Cardiac fibroblast (primary cell): Measurements from ENCODE around the gene DEPDC5.
"Not testable (repeated sequence)": the region's sequence is repeated elsewhere in the genome, so short reads cannot be mapped to it uniquely, and the experiment has no call there.

ENCODE experiments used
- DNase-seq, 2 donors: peaks; one replicate each; pipeline versions ENCODE4 v3.0.0 to v3.0.0-alpha.2; 2010; ENCODE audit warnings: low read depth in 2 of 2
- H3K4me3 ChIP-seq, 2 donors: replicated peaks in 1 of 2; 1 replicate in 1 of 2; 2 replicates in 1 of 2; pipeline ENCODE4 v1.5.1; 2011; ENCODE audit warnings: low read depth in 2 of 2, low read length in 2 of 2, mild to moderate bottlenecking in 2 of 2, moderate library complexity in 1 of 2
- TF ChIP-seq, protein P1 (sequence below): IDR thresholded peaks from one replicate; pipeline ENCODE4 v1.5.1; 2011; ENCODE audit warnings: low read depth, mild to moderate bottlenecking, low read length, inconsistent platforms

The DEPDC5 gene

DNA sequence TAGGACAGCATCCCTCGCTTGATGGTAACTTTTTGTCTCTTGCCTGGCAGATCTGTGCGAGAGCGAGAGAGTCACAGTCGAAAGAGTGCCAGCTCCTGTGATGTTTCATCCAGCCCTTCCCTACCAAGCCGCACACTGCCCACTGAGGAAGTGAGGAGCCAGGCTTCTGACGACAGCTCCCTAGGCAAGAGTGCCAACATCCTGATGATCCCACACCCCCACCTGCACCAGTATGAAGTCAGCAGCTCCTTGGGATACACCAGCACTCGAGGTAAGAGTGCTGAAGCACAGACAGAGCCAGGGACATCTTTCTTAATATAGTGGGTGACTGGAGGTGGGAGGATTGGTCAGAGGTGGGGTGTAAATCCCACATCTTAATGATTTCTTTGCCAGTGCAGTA, 61.1 kb downstream of the DEPDC5 start:
- DNase-seq: no peak
- TF ChIP-seq, protein P1, sequence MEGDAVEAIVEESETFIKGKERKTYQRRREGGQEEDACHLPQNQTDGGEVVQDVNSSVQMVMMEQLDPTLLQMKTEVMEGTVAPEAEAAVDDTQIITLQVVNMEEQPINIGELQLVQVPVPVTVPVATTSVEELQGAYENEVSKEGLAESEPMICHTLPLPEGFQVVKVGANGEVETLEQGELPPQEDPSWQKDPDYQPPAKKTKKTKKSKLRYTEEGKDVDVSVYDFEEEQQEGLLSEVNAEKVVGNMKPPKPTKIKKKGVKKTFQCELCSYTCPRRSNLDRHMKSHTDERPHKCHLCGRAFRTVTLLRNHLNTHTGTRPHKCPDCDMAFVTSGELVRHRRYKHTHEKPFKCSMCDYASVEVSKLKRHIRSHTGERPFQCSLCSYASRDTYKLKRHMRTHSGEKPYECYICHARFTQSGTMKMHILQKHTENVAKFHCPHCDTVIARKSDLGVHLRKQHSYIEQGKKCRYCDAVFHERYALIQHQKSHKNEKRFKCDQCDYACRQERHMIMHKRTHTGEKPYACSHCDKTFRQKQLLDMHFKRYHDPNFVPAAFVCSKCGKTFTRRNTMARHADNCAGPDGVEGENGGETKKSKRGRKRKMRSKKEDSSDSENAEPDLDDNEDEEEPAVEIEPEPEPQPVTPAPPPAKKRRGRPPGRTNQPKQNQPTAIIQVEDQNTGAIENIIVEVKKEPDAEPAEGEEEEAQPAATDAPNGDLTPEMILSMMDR: no peak
- H3K4me3 ChIP-seq: no peak overlapping the region

DNA sequence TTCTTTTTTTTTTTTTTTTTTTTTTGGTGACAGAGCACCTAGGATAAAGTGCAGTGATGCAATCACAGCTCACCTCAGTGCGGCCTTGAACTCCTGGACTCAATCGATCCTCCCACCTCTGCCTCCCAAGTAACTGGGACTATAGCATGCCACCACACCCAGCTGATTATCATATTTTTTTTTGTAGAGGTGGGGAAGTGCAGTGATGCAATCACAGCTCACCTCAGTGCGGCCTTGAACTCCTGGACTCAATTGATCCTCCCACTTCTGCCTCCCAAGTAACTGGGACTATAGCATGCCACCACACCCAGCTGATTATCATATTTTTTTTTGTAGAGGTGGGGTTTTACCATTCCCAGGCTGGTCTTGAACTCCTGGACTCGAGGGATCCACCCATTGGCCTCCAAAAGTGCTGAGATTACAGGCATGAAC, 61.6 kb downstream of the DEPDC5 start:
- DNase-seq: not testable (repeated sequence)

DNA sequence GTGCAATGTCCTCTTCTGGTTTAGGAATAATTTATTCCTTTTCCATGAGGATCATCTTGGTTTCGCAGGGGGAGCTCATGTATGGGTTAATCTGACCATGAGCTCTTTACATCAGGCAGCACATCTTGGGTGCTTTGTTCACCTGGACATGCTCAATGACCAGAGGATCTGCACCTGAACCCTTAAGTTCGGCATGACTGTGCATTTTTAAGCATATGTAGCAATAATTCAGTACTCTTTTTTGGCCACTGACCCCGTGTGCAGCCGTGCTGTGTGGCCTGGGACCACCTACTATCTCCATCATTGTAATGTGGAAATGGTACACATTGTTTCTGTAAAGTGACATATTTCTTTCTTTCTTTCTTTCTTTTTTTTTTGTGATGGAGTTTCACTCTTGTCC, 62.9 kb downstream of the DEPDC5 start:
- no peak overlapping the region for H3K4me3 ChIP-seq
- TF ChIP-seq, protein P1: no peak
- no peak for DNase-seq

More for the DNA sequence above, 61.6 kb downstream of the DEPDC5 start:
- H3K4me3 ChIP-seq: not testable (repeated sequence)

DNA sequence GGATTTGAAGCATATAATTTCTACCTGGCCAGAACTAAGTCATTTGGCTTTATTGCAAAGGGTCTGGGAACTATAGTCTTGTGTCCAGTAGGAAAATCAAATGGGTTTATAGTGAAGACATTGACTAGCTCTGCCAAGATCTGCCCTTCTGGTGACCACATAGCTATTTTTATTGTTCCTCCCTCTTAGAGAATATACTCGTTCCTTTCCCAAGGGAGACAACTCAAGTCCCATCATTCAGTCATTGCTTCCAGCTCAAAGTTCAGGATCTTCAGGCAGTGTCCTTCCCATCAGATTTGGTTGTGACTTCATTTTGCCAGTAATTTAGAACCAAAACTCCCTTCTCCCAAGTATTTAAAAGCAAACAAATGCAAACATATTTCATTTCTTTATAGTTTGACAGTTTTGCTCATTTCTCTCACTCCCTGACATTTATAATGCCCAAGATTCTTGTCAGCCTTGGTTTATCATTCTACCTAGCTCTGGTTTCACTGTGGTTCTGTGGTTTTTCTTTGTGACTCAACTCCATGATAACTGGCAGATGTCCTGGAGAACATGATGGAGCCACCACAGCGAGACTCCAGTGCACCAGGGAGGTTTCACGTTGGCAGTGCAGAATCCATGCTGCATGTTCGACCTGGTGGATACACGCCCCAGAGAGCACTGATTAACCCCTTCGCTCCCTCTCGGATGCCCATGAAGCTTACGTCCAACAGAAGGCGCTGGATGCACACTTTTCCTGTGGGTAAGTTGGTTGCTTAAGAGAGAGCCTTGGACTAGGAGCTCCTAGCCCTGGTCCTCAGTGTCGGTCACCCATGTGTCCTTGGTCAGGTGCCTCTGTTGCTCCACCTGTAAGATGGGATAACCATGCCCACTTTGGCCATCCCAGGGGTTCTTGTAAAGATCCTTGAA, 64.9 kb downstream of the DEPDC5 start:
- peak; percentile 5 to 9 for DNase-seq
- TF ChIP-seq, protein P1: no peak

DNA sequence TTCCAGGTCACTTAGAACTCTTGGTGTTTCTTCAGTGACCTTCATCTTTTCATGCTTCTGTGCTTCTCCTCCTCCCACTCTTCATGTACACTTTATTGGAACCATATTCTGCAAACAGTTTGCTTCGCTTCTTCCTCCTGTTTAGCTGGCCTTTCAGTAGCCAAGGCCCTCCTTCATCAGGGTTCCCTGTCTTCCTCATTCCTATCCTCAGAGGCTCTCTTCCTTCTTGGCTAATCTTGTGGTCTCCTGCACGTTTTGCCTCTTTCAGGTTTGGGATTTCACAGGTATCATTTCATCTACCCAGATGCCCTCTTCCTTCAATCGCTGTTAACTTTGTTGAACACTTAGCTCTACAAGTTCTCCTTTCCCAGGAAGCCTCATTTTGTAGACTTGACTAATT, 66.8 kb downstream of the DEPDC5 start:
- no peak overlapping the region for H3K4me3 ChIP-seq
- TF ChIP-seq, protein P1: no peak
- DNase-seq: no peak

More for the DNA sequence above, 64.9 kb downstream of the DEPDC5 start:
- no peak overlapping the region for H3K4me3 ChIP-seq

DNA sequence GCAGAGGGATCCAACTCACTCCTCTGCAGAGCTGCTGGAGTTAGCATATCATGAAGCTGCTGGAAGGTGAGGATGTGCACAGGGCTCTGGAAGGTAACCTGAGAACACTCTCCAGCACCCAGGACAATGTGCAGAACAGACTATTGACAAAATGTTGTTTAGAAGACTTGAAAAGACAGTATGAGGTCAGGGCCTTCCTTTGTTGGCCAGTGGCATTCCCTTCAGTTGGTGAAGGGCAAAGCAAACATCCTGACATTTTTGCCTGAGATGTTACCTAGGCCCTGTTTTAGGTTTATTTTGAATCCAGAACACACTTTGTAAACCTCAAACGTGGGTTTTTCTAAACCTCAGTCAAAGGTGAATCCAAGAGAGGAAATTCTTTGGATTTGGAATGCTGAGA, 67.8 kb downstream of the DEPDC5 start:
- TF ChIP-seq, protein P1: no peak
- H3K4me3 ChIP-seq: no peak overlapping the region
- DNase-seq: no peak

DNA sequence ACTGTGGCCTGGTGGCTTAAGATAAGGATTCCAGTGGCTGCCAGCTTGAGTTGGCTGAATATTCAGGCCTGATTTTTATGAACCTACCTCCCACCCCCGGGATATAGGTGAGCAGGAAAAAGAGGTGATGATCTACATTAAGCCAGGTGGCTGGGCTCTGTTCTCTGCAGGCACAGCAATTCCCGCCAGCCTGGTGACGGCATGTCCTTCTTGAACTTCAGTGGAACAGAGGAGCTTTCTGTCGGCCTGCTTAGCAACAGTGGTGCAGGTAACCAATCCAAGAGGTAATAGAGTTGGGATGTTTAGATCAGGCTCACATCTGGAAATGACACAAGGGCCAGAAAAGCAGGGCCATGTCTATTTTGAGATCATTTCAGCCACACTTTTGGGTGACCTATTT, 68.7 kb downstream of the DEPDC5 start:
- H3K4me3 ChIP-seq: no peak overlapping the region
- DNase-seq: no peak
- TF ChIP-seq, protein P1: no peak
